Loucy (cell line): ENCODE measurements around the gene IFT88.

ENCODE experiments used
- CTCF ChIP-seq: fragments of 200-600 bp; sonication (generic); conservative IDR thresholded peaks from 2 replicates; pipeline ENCODE4 v1.5.1; 2014; ENCODE audit warnings: mild to moderate bottlenecking, antibody characterized with exemption, low read length
- EZH2phosphoT487 ChIP-seq: fragments of 200-600 bp; IDR thresholded peaks from 2 replicates; pipeline ENCODE4 v1.6.1; 2018; ENCODE audit warnings: antibody characterized with exemption, mild to moderate bottlenecking, moderate library complexity, borderline replicate concordance

- TF ChIP-seq CTCF = no peak
- no peak for TF ChIP-seq EZH2phosphoT487
These were observed 80.8 kb downstream of the IFT88 start for GRCh38 chr13:20647758-20648157.
